Activated T-helper 1 cell treated with anti-CD3 and anti-CD28 coated beads, Interleukin-2, amount 50 U/mL, for 16 hours (primary cell): ENCODE results near the gene HOXB7.

ENCODE experiments used
- DNase-seq, 2 donors: peaks; one replicate each; pipeline ENCODE4 v3.0.0-alpha.2; 2020; ENCODE audit warnings: low read depth in 1 of 2, low spot score in 1 of 2

The HOXB7 gene

GRCh38 chr17:48568499-48569239 lies 42.1 kb downstream of the HOXB7 start:
- DNase-seq, result no peak

- no peak for DNase-seq
Observed at GRCh38 chr17:48567646-48568354, 43.0 kb downstream of the HOXB7 start.

GRCh38 chr17:48567209-48567608 lies 43.6 kb downstream of the HOXB7 start:
- no peak for DNase-seq

GRCh38 chr17:48566717-48567116 lies 44.1 kb downstream of the HOXB7 start:
- DNase-seq, result no peak

- no peak for DNase-seq
Observed at GRCh38 chr17:48565925-48566710, 44.7 kb downstream of the HOXB7 start.

GRCh38 chr17:48565022-48565554 lies 45.7 kb downstream of the HOXB7 start:
- no peak for DNase-seq

GRCh38 chr17:48564188-48565021 lies 46.4 kb downstream of the HOXB7 start:
- DNase-seq, result no peak

GRCh38 chr17:48563867-48564187 lies 47.0 kb downstream of the HOXB7 start:
- no peak for DNase-seq

GRCh38 chr17:48563385-48563838 lies 47.4 kb downstream of the HOXB7 start:
- no peak for DNase-seq

- DNase-seq, result no peak
Observed at GRCh38 chr17:48562934-48563333, 47.9 kb downstream of the HOXB7 start.

- no peak for DNase-seq
Observed at GRCh38 chr17:48561884-48562810, 48.7 kb downstream of the HOXB7 start.

- no peak for DNase-seq
Observed at GRCh38 chr17:48559840-48560817, 50.7 kb downstream of the HOXB7 start.

- no peak for DNase-seq
Observed at GRCh38 chr17:48559122-48559839, 51.5 kb downstream of the HOXB7 start.

- DNase-seq, result no peak
Observed at GRCh38 chr17:48558831-48559121, 52.0 kb downstream of the HOXB7 start.

GRCh38 chr17:48558057-48558830 lies 52.6 kb downstream of the HOXB7 start:
- no peak for DNase-seq
